BJ (cell line): ENCODE data around the gene CCDC106. TPM values are rescaled to one million over a fixed set of nuclear protein-coding genes. Genes with fewer than 3 reads are reported as not detected.

Experiments
- CTCF ChIA-PET: fragments of 350-600 bp; formaldehyde crosslinking; extraction: SDS; loops from one replicate; lab custom pipeline; 2021; ENCODE audit warnings: antibody characterized with exemption, inconsistent platforms; lab: Yijun Ruan, JAX
- POLR2A ChIA-PET: fragments of 300-600 bp; sonication (Branson Sonifier 250); formaldehyde crosslinking; extraction: SDS; loops from one replicate; lab custom pipeline; 2021; ENCODE audit warnings: antibody characterized with exemption; lab: Charles Lee
- DNase-seq: peaks from one replicate; pipeline ENCODE4 v3.0.0-alpha.2; 2011; ENCODE audit warnings: low read depth
- H3K27me3 ChIP-seq: 2 replicates; pipeline ENCODE4 v1.6.0; 2011; ENCODE audit warnings: low read length; ENCODE audit not compliant: control insufficient read depth, insufficient read depth
- H3K36me3 ChIP-seq: 2 replicates; pipeline ENCODE4 v1.5.1; 2011; ENCODE audit warnings: low read length; ENCODE audit not compliant: control insufficient read depth, insufficient read depth
- H3K4me3 ChIP-seq: 2 replicates; pipeline ENCODE4 v1.5.1; 2011; ENCODE audit warnings: low read depth, mild to moderate bottlenecking, control low read depth, low read length
- polyA plus RNA-seq: library from polyadenylated mRNA; depleted of rRNA; stranded (reverse); fragments of >200 nt; gene quantifications from 2 replicates; pipeline ENCODE4 v1.2.3, GENCODE V29; 2011
- TF ChIP-seq, protein P1 (sequence below): IDR thresholded peaks from 2 replicates; pipeline ENCODE4 v1.5.1; 2011; ENCODE audit warnings: low read depth, mild to moderate bottlenecking, control low read depth, inconsistent platforms, low read length, moderate library complexity; ENCODE audit not compliant: insufficient read depth

CCDC106 gene
- polyA plus RNA-seq, 1 experiment: 8.9 TPM

GRCh38 chr19:55656988-55657747 is 9.2 kb downstream of the CCDC106 start:
- Histone ChIP-seq H3K27me3 (no peaks in the 10 kb centered on the region), H3K4me3 (peak overlapping the region; percentile 97), H3K36me3 (peaks cover 23% of the 10 kb centered on the region)
- CTCF ChIA-PET: interaction anchor here (0.5 to 3.5 kb wide), 2 partner anchors 14 to 356 kb away, joined by 4 to 17 read pairs; no protein-coding TSS in a partner anchor
- TF ChIP-seq, protein P1, sequence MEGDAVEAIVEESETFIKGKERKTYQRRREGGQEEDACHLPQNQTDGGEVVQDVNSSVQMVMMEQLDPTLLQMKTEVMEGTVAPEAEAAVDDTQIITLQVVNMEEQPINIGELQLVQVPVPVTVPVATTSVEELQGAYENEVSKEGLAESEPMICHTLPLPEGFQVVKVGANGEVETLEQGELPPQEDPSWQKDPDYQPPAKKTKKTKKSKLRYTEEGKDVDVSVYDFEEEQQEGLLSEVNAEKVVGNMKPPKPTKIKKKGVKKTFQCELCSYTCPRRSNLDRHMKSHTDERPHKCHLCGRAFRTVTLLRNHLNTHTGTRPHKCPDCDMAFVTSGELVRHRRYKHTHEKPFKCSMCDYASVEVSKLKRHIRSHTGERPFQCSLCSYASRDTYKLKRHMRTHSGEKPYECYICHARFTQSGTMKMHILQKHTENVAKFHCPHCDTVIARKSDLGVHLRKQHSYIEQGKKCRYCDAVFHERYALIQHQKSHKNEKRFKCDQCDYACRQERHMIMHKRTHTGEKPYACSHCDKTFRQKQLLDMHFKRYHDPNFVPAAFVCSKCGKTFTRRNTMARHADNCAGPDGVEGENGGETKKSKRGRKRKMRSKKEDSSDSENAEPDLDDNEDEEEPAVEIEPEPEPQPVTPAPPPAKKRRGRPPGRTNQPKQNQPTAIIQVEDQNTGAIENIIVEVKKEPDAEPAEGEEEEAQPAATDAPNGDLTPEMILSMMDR: no peak
- POLR2A ChIA-PET: no interaction called here
- no peak for DNase-seq

- CTCF ChIA-PET: interaction anchor here (3.5 kb wide), 1 partner anchor 12 kb away, joined by 17 read pairs; no protein-coding TSS in a partner anchor
- POLR2A ChIA-PET: no interaction called here
- TF ChIP-seq, protein P1: no peak
- DNase-seq: no peak
- Histone ChIP-seq H3K27me3 (no peaks in the 10 kb centered on the region), H3K4me3 (no peak overlapping the region), H3K36me3 (peaks cover 37% of the 10 kb centered on the region)
Observed at GRCh38 chr19:55658846-55659459, 10.9 kb downstream of the CCDC106 start.

GRCh38 chr19:55659822-55660221 is 11.8 kb downstream of the CCDC106 start:
- DNase-seq: no peak
- TF ChIP-seq, protein P1: no peak
- ChIA-PET CTCF (interaction anchor here (0.8 kb wide), 1 partner anchor 11 kb away, joined by 4 read pairs; no protein-coding TSS in a partner anchor), POLR2A (no interaction called here)
- H3K27me3 ChIP-seq: no peaks in the 10 kb centered on the region
- peaks cover 42% of the 10 kb centered on the region for H3K36me3 ChIP-seq
- no peak overlapping the region for H3K4me3 ChIP-seq

- peaks cover 42% of the 10 kb centered on the region for H3K36me3 ChIP-seq
- POLR2A ChIA-PET: no interaction called here
- H3K4me3 ChIP-seq: no peak overlapping the region
- TF ChIP-seq, protein P1: no peak
- DNase-seq: no peak
- CTCF ChIA-PET: interaction anchor here (0.8 kb wide), 1 partner anchor 11 kb away, joined by 4 read pairs; no protein-coding TSS in a partner anchor
- no peaks in the 10 kb centered on the region for H3K27me3 ChIP-seq
Observed at GRCh38 chr19:55660404-55660803, 12.4 kb downstream of the CCDC106 start.

DNA sequence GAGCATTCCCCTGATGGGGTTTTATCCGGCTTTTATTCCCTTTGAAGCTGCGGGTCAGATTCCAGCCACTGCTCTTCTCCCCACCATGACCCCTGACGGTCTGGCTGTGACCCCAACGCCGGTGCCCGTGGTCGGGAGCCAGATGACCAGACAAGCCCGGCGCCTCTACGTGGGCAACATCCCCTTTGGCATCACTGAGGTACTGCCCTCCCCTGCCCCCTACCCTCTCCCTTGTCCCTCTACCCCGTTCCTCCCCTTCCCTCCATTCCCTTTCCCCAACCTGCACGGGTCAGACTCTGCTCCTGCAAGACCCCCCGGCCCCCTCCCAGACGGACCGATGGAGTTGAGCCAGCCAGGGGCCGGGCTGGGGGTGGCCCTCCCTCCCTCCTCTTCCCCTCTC is 13.0 kb downstream of the CCDC106 start:
- H3K36me3 ChIP-seq: peaks cover 44% of the 10 kb centered on the region
- POLR2A ChIA-PET: no interaction called here
- CTCF ChIA-PET: no interaction called here

More for the DNA sequence above, 13.0 kb downstream of the CCDC106 start:
- TF ChIP-seq, protein P1: no peak
- no peaks in the 10 kb centered on the region for H3K27me3 ChIP-seq
- no peak for DNase-seq
- H3K4me3 ChIP-seq: no peak overlapping the region
